Effector memory CD4-positive, alpha-beta T cell (primary cell): Measurements from ENCODE around the gene NPM1.
"Not testable (repeated sequence)": the region's sequence is repeated elsewhere in the genome, so short reads cannot be mapped to it uniquely, and the experiment has no call there.

Experiments used
- DNase-seq, 3 donors: peaks; one replicate each; pipeline ENCODE4 v3.0.0-alpha.2; 2020
- H3K27ac ChIP-seq: 2 replicates; pipeline ENCODE4 v1.7.0; 2013; ENCODE audit warnings: mild to moderate bottlenecking, low read length, moderate library complexity; ENCODE audit not compliant: insufficient read depth, poor library complexity, severe bottlenecking
- H3K27me3 ChIP-seq: replicated peaks from 2 replicates; pipeline ENCODE4 v1.7.0; 2013; ENCODE audit warnings: mild to moderate bottlenecking, low read length; ENCODE audit not compliant: insufficient read depth, control insufficient read depth, poor library complexity, severe bottlenecking
- H3K36me3 ChIP-seq: 2 replicates; pipeline ENCODE4 v1.7.0; 2013; ENCODE audit warnings: mild to moderate bottlenecking, low read length, moderate library complexity; ENCODE audit not compliant: control insufficient read depth, insufficient read depth
- H3K4me1 ChIP-seq: 2 replicates; pipeline ENCODE4 v1.7.0; 2013; ENCODE audit warnings: low read length, mild to moderate bottlenecking; ENCODE audit not compliant: control insufficient read depth, insufficient read depth, poor library complexity, severe bottlenecking
- H3K4me3 ChIP-seq: 2 replicates; pipeline ENCODE4 v1.7.0; 2013; ENCODE audit warnings: low read length, low read depth, mild to moderate bottlenecking; ENCODE audit not compliant: insufficient read depth, poor library complexity, severe bottlenecking
- H3K9me3 ChIP-seq: 2 replicates; pipeline ENCODE4 v1.7.0; 2013; ENCODE audit warnings: mild to moderate bottlenecking, low read length, moderate library complexity; ENCODE audit not compliant: control insufficient read depth

The NPM1 gene

GRCh38 chr5:171395042-171395441, 7.4 kb downstream of the NPM1 start:
- Histone ChIP-seq H3K4me3 (no peak overlapping the region), H3K9me3 (no peaks in the 10 kb centered on the region), H3K36me3 (peaks cover 72% of the 10 kb centered on the region), H3K27me3 (no peaks in the 10 kb centered on the region), H3K4me1 (peaks cover 12% of the 10 kb centered on the region), H3K27ac (no peak overlapping the region)
- DNase-seq = no peak

- H3K9me3 ChIP-seq, H3K27ac ChIP-seq, DNase-seq, H3K27me3 ChIP-seq, H3K4me3 ChIP-seq, H3K4me1 ChIP-seq: not testable (repeated sequence)
- H3K36me3 ChIP-seq = peaks cover 88% of the 10 kb centered on the region
Observed at GRCh38 chr5:171396583-171396982, 8.9 kb downstream of the NPM1 start.

- no peaks in the 10 kb centered on the region for H3K9me3 ChIP-seq
- no peak overlapping the region for H3K4me3 ChIP-seq
- no peak overlapping the region for H3K27ac ChIP-seq
- H3K4me1 ChIP-seq = no peaks in the 10 kb centered on the region
- H3K36me3 ChIP-seq = peaks cover 91% of the 10 kb centered on the region
- DNase-seq = no peak
- H3K27me3 ChIP-seq = no peaks in the 10 kb centered on the region
Observed at GRCh38 chr5:171397190-171397589, 9.5 kb downstream of the NPM1 start.

GRCh38 chr5:171397599-171397998, 9.9 kb downstream of the NPM1 start:
- DNase-seq = no peak
- peaks cover 89% of the 10 kb centered on the region for H3K36me3 ChIP-seq
- H3K27ac ChIP-seq = no peak overlapping the region
- H3K9me3 ChIP-seq = no peaks in the 10 kb centered on the region
- no peaks in the 10 kb centered on the region for H3K4me1 ChIP-seq
- no peak overlapping the region for H3K4me3 ChIP-seq
- no peaks in the 10 kb centered on the region for H3K27me3 ChIP-seq

GRCh38 chr5:171398660-171399059, 11.0 kb downstream of the NPM1 start:
- not testable (repeated sequence) for H3K9me3 ChIP-seq, DNase-seq, H3K4me3 ChIP-seq, H3K4me1 ChIP-seq, H3K27me3 ChIP-seq, H3K27ac ChIP-seq
- peaks cover 79% of the 10 kb centered on the region for H3K36me3 ChIP-seq

- DNase-seq = no peak
- Histone ChIP-seq H3K4me3 (no peak overlapping the region), H3K36me3 (peaks cover 71% of the 10 kb centered on the region), H3K27me3 (no peaks in the 10 kb centered on the region), H3K27ac (no peak overlapping the region), H3K4me1 (no peaks in the 10 kb centered on the region), H3K9me3 (no peaks in the 10 kb centered on the region)
Observed at GRCh38 chr5:171400169-171400568, 12.5 kb downstream of the NPM1 start.

- DNase-seq = no peak
- H3K4me1 ChIP-seq = no peaks in the 10 kb centered on the region
- no peaks in the 10 kb centered on the region for H3K9me3 ChIP-seq
- peaks cover 71% of the 10 kb centered on the region for H3K36me3 ChIP-seq
- H3K4me3 ChIP-seq = no peak overlapping the region
- H3K27me3 ChIP-seq = no peaks in the 10 kb centered on the region
- H3K27ac ChIP-seq = no peak overlapping the region
Observed at GRCh38 chr5:171401167-171401947, 13.7 kb downstream of the NPM1 start.

DNA sequence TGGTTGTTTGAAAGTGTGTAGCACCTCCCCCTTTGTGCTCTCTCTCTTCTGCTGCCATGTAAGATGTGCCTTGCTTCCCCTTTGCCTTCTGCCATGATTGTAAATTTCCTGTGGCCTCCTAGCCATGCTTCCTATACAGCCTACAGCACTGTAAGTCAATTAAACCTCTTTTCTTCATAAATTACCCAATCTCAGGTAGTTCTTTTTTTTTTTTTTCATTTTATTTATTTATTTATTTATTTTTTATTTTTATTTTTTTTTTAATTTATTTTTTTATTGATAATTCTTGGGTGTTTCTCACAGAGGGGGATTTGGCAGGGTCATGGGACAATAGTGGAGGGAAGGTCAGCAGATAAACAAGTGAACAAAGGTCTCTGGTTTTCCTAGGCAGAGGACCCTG, 15.1 kb downstream of the NPM1 start:
- DNase-seq, H3K9me3 ChIP-seq, H3K27ac ChIP-seq, H3K4me3 ChIP-seq, H3K27me3 ChIP-seq, H3K4me1 ChIP-seq: not testable (repeated sequence)
- H3K36me3 ChIP-seq = peaks cover 72% of the 10 kb centered on the region

GRCh38 chr5:171405615-171406014, 18.0 kb downstream of the NPM1 start:
- Histone ChIP-seq H3K27ac (no peak overlapping the region), H3K4me1 (no peaks in the 10 kb centered on the region), H3K27me3 (no peaks in the 10 kb centered on the region), H3K4me3 (no peak overlapping the region), H3K9me3 (no peaks in the 10 kb centered on the region), H3K36me3 (peaks cover 70% of the 10 kb centered on the region)
- DNase-seq = no peak

DNA sequence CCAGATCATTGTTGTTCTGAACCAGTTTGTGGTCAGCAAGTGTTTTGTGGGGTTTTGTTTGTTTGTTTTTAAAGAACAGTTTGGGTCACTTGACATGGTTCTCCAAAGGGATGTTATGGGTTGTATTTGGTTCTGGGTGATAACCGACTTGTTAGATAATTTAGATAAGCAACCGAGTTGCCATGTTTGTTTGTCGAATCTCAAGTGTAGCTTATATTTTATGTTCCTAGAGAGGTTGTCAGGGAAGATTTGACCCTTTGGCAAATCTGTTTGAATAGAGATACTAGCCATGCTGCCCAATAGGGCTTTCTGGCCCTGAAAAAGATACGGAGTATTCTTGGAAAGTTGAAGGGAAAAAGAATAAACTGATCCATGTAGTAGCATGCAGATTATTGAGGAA, 19.6 kb downstream of the NPM1 start:
- no peak overlapping the region for H3K4me3 ChIP-seq
- H3K9me3 ChIP-seq = no peaks in the 10 kb centered on the region
- H3K27ac ChIP-seq = no peak overlapping the region
- DNase-seq = no peak
- H3K27me3 ChIP-seq = no peaks in the 10 kb centered on the region
- no peaks in the 10 kb centered on the region for H3K4me1 ChIP-seq
- H3K36me3 ChIP-seq = peaks cover 66% of the 10 kb centered on the region
